Skeletal muscle tissue (tissue), 4 donors: ENCODE results near the gene CKAP5. TPM values are rescaled to one million over a fixed set of nuclear protein-coding genes. Genes with fewer than 3 reads are reported as not detected.
A peak's percentile ranks its signal among the peaks of the same experiment; 100 is the strongest.
"Not testable (repeated sequence)": the region's sequence is repeated elsewhere in the genome, so short reads cannot be mapped to it uniquely, and the experiment has no call there.

ENCODE experiments used
- H3K27ac ChIP-seq: one replicate; pipeline ENCODE4 v1.7.0; 2013; ENCODE audit warnings: mild to moderate bottlenecking, low read depth, low read length, inconsistent platforms
- H3K27me3 ChIP-seq, 3 donors: one replicate each; pipeline ENCODE4 v1.7.0; 2013; ENCODE audit warnings: low read length in 3 of 3; ENCODE audit not compliant: control insufficient read depth in 3 of 3, insufficient read depth in 3 of 3
- H3K36me3 ChIP-seq, 3 donors: one replicate each; pipeline ENCODE4 v1.7.0; 2013; ENCODE audit warnings: low read length in 3 of 3; ENCODE audit not compliant: control insufficient read depth in 3 of 3, insufficient read depth in 3 of 3
- H3K4me1 ChIP-seq, 3 donors: one replicate each; pipeline ENCODE4 v1.7.0; 2013; ENCODE audit warnings: low read length in 3 of 3, mild to moderate bottlenecking in 3 of 3; ENCODE audit not compliant: control insufficient read depth in 3 of 3, insufficient read depth in 3 of 3
- H3K4me3 ChIP-seq, 3 donors: one replicate each; pipeline ENCODE4 v1.7.0; 2013; ENCODE audit warnings: low read length in 3 of 3
- H3K9ac ChIP-seq, 3 donors: one replicate each; pipeline ENCODE4 v1.7.0; 2013; ENCODE audit warnings: low read length in 3 of 3, mild to moderate bottlenecking in 3 of 3, moderate library complexity in 2 of 3, low read depth in 1 of 3
- H3K9me3 ChIP-seq, 3 donors: one replicate each; pipeline ENCODE4 v1.7.0; 2013; ENCODE audit warnings: low read length in 3 of 3; ENCODE audit not compliant: control insufficient read depth in 3 of 3
- total RNA-seq: library from RNA; depleted of rRNA; stranded (reverse); fragments of >200 nt; gene quantifications from one replicate; pipeline ENCODE4 v1.2.3, GENCODE V29; 2014
- donor health status: Osteomylitis.

The CKAP5 gene
- total RNA-seq, 1 donor from 2014 or later, result 58.5 TPM

- peak overlapping the region; percentile 69 to 79 (median 71) for H3K9ac ChIP-seq
- H3K4me3 ChIP-seq, result peak overlapping the region in 1 of 3 donors; percentile 43
- peaks cover 13 to 23% (median 23%) of the 10 kb centered on the region in 3 donors for H3K4me1 ChIP-seq
- peak overlapping the region; percentile 98 for H3K27ac ChIP-seq
- no peaks in the 10 kb centered on the region for H3K27me3 ChIP-seq
- H3K9me3 ChIP-seq, result no peaks in the 10 kb centered on the region
- H3K36me3 ChIP-seq, result peaks cover 12 to 13% (median 13%) of the 10 kb centered on the region in 3 donors
These were observed 135.2 kb downstream of the CKAP5 start for GRCh38 chr11:46710821-46711269.

- peaks cover 13 to 20% (median 20%) of the 10 kb centered on the region in 3 donors for H3K4me1 ChIP-seq
- peaks cover 27 to 28% (median 28%) of the 10 kb centered on the region in 3 donors for H3K36me3 ChIP-seq
- not testable (repeated sequence) for H3K27me3 ChIP-seq, H3K9ac ChIP-seq, H3K9me3 ChIP-seq, H3K4me3 ChIP-seq
- peak overlapping the region; percentile 98 for H3K27ac ChIP-seq
These were observed 136.7 kb downstream of the CKAP5 start for GRCh38 chr11:46709351-46709750.

GRCh38 chr11:46706886-46707285 lies 139.2 kb downstream of the CKAP5 start:
- no peak overlapping the region for H3K27ac ChIP-seq
- H3K4me3 ChIP-seq, result no peak overlapping the region
- H3K27me3 ChIP-seq, result no peaks in the 10 kb centered on the region
- H3K36me3 ChIP-seq, result peaks cover 43 to 50% (median 44%) of the 10 kb centered on the region in 3 donors
- no peak overlapping the region for H3K9ac ChIP-seq
- H3K9me3 ChIP-seq, result no peaks in the 10 kb centered on the region
- peaks cover 16 to 28% (median 20%) of the 10 kb centered on the region in 3 donors for H3K4me1 ChIP-seq

- Histone ChIP-seq H3K36me3 (peaks cover 44 to 50% (median 49%) of the 10 kb centered on the region in 3 donors), H3K4me3 (no peak overlapping the region), H3K27ac (no peak overlapping the region), H3K9me3 (no peaks in the 10 kb centered on the region), H3K27me3 (no peaks in the 10 kb centered on the region), H3K9ac (no peak overlapping the region), H3K4me1 (peaks cover 7 to 19% (median 10%) of the 10 kb centered on the region in 3 donors)
These were observed 140.9 kb downstream of the CKAP5 start for GRCh38 chr11:46705070-46705688.

GRCh38 chr11:46701078-46701654 lies 144.9 kb downstream of the CKAP5 start:
- H3K4me3 ChIP-seq, result peak overlapping the region; percentile 86 to 99 (median 99)
- peak overlapping the region; percentile 82 to 99 (median 99) for H3K9ac ChIP-seq
- H3K27me3 ChIP-seq, result no peaks in the 10 kb centered on the region
- H3K36me3 ChIP-seq, result peaks cover 34 to 41% (median 40%) of the 10 kb centered on the region in 3 donors
- no peaks in the 10 kb centered on the region for H3K9me3 ChIP-seq
- H3K27ac ChIP-seq, result peak overlapping the region; percentile 94
- peaks cover 38 to 54% (median 41%) of the 10 kb centered on the region in 3 donors for H3K4me1 ChIP-seq

- Histone ChIP-seq H3K27me3 (no peaks in the 10 kb centered on the region), H3K4me1 (peaks cover 45 to 61% (median 48%) of the 10 kb centered on the region in 3 donors), H3K9me3 (no peaks in the 10 kb centered on the region), H3K9ac (peak within 1 kb of the TSS; percentile 98 to 99 (median 99)), H3K27ac (peak within 1 kb of the TSS; percentile 94), H3K36me3 (peaks cover 35 to 38% (median 37%) of the 10 kb centered on the region in 3 donors), H3K4me3 (peak within 1 kb of the TSS; percentile 86 to 99 (median 99))
These were observed 145.6 kb downstream of the CKAP5 start, which contains the start of the genes ARHGAP1 and ZNF408 for GRCh38 chr11:46700241-46701077. Gene ARHGAP1, minus strand, starts transcription at chr11:46700619. Its CDS starts 4,512 bp downstream, at chr11:46696107. Gene ZNF408, plus strand, starts transcription at chr11:46701031. Its CDS starts 17 bp downstream, at chr11:46701048.

- Histone ChIP-seq H3K27ac (peak overlapping the region; percentile 94), H3K9ac (peak overlapping the region in 1 of 3 donors; percentile 32), H3K4me3 (no peak overlapping the region), H3K9me3 (no peaks in the 10 kb centered on the region), H3K4me1 (peaks cover 61 to 80% (median 65%) of the 10 kb centered on the region in 3 donors), H3K27me3 (no peaks in the 10 kb centered on the region), H3K36me3 (peaks cover 34 to 38% (median 37%) of the 10 kb centered on the region in 3 donors)
These were observed 147.5 kb downstream of the CKAP5 start for GRCh38 chr11:46698597-46698996.

GRCh38 chr11:46697723-46698122 lies 148.4 kb downstream of the CKAP5 start:
- Histone ChIP-seq H3K27me3 (no peaks in the 10 kb centered on the region), H3K9ac (peak overlapping the region; percentile 24 to 68 (median 29)), H3K4me3 (peak overlapping the region in 1 of 3 donors; percentile 17), H3K9me3 (no peaks in the 10 kb centered on the region), H3K36me3 (peaks cover 26 to 33% (median 32%) of the 10 kb centered on the region in 3 donors), H3K4me1 (peaks cover 57 to 78% (median 63%) of the 10 kb centered on the region in 3 donors), H3K27ac (peak overlapping the region; percentile 94)

GRCh38 chr11:46697303-46697702 lies 148.8 kb downstream of the CKAP5 start:
- Histone ChIP-seq H3K27me3 (no peaks in the 10 kb centered on the region), H3K9ac (peak overlapping the region; percentile 23 to 68 (median 24)), H3K27ac (peak overlapping the region; percentile 94), H3K36me3 (peaks cover 23 to 31% (median 30%) of the 10 kb centered on the region in 3 donors), H3K9me3 (no peaks in the 10 kb centered on the region), H3K4me1 (peaks cover 54 to 74% (median 62%) of the 10 kb centered on the region in 3 donors), H3K4me3 (peak overlapping the region in 1 of 3 donors; percentile 17)
